Measurements from ENCODE around the gene CERS1.

The CERS1 gene

DNA sequence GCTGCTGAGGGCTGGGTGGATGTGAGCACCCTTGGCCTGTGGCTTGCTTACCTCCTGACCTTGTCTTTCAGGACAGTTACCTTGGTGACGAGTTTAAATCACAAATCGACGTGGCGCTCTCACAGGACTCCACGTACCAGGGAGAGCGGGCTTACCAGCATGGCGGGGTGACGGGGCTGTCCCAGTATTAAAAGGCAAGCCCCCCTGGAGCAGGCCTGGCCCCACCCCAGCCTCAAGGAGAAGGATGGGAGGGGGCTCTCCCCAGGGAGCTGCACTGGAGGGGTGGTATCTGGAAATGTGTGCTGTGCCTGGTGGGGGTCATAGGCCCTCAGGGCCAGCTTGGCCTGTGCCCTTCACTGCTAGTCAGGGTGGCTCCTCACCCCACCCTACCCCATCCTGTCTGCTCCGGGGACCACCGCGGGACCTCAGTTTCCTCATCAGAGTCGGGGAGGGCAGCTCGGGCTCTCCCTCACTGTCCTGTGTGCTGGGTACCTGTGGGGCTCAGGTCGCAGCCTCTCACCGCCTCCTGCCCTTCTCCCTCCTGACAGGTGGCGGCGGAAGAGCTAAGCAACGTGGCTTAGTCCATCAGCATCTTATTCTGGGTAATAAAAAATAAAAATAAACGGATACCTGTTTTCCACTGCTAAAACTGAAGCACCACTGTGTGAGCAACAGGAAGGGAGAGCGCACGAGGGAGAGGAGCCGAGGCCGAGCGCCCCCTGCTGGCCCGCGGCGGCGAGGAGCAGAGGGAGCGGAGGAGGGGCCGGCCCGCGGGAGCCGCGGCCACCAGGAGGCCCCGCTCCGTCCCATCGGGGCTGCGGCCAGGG is 29.8 kb downstream of the CERS1 start:
- Histone ChIP-seq H3K4me1 (ENCODE audit: insufficient read depth, low read length) (no peaks in the 10 kb centered on the region; the same call in 1 of the 2 replicates), H3K9ac (ENCODE audit: low read depth, low read length) (no peak overlapping the region), H3K9me3 (ENCODE audit: control insufficient read depth, insufficient read depth, low read length) (no peaks in the 10 kb centered on the region), H3K36me3 (ENCODE audit: insufficient read depth, low read length) (peaks cover 9% of the 10 kb centered on the region)

- H3K36me3 ChIP-seq (ENCODE audit: insufficient read depth, low read length) = peaks cover 17% of the 10 kb centered on the region
- H3K4me1 ChIP-seq (ENCODE audit: insufficient read depth, low read length) = no peaks in the 10 kb centered on the region; the same call in 1 of the 2 replicates
These were observed 30.6 kb downstream of the CERS1 start for GRCh38 chr19:18865106-18865972.

DNA sequence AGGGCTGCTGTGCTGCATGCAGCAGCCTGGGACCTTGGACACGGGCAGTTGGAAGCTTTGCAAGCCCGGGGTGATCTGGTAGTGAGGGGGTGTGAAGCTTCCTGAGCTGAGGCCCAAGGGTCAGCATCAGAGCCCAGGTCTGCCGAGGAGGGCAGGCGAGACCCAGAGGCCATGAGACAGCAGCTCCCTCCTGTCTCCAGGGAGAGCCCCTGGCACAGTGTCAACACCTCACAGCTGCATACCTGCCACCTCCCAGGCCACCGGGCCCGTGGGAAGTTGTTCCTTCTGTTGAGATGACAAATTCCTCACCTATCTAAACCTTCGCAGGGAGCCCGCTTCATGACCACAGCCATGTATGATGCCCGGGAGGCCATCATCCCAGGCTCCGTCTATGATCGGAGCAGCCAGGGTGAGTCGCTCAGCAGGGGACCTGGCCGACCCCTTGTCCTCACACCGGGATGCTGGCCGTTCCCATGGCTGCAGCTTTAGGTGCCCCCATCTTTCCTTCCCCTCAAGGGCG is 32.1 kb downstream of the CERS1 start:
- Histone ChIP-seq H3K36me3 (ENCODE audit: insufficient read depth, low read length) (peaks cover 21% of the 10 kb centered on the region), H3K9ac (ENCODE audit: low read depth, low read length) (no peak overlapping the region), H3K9me3 (ENCODE audit: control insufficient read depth, insufficient read depth, low read length) (no peaks in the 10 kb centered on the region), H3K4me1 (ENCODE audit: insufficient read depth, low read length) (no peaks in the 10 kb centered on the region; the same call in 1 of the 2 replicates)

More at GRCh38 chr19:18865106-18865972, 30.6 kb downstream of the CERS1 start:
- H3K9me3 ChIP-seq (ENCODE audit: control insufficient read depth, insufficient read depth, low read length) = no peaks in the 10 kb centered on the region
- no peak overlapping the region for H3K9ac ChIP-seq (ENCODE audit: low read depth, low read length)

GRCh38 chr19:18862976-18863842 is 32.7 kb downstream of the CERS1 start:
- no peaks in the 10 kb centered on the region for H3K9me3 ChIP-seq (ENCODE audit: control insufficient read depth, insufficient read depth, low read length)
- no peaks in the 10 kb centered on the region; the same call in 1 of the 2 replicates for H3K4me1 ChIP-seq (ENCODE audit: insufficient read depth, low read length)
- no peak overlapping the region for H3K9ac ChIP-seq (ENCODE audit: low read depth, low read length)
- peaks cover 21% of the 10 kb centered on the region for H3K36me3 ChIP-seq (ENCODE audit: insufficient read depth, low read length)

DNA sequence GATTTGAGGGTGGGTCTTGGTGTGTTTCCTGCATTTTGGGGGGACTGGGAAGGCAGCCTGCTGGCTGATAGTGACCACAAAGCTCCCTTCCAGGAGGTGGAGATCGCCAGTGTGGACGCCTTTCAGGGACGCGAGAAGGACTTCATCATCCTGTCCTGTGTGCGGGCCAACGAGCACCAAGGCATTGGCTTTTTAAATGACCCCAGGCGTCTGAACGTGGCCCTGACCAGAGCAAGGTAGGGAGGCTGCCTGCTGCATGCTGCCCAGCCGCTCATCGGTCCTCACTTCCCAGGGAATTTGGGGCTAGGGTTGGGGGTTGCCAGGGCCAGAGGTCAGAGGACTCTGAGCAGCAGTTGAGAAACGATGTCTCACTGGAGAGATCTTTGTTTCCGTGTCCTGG is 34.0 kb downstream of the CERS1 start:
- Histone ChIP-seq H3K36me3 (ENCODE audit: insufficient read depth, low read length) (peaks cover 30% of the 10 kb centered on the region), H3K9ac (ENCODE audit: low read depth, low read length) (no peak overlapping the region), H3K9me3 (ENCODE audit: control insufficient read depth, insufficient read depth, low read length) (no peaks in the 10 kb centered on the region), H3K4me1 (ENCODE audit: insufficient read depth, low read length) (no peaks in the 10 kb centered on the region)

DNA sequence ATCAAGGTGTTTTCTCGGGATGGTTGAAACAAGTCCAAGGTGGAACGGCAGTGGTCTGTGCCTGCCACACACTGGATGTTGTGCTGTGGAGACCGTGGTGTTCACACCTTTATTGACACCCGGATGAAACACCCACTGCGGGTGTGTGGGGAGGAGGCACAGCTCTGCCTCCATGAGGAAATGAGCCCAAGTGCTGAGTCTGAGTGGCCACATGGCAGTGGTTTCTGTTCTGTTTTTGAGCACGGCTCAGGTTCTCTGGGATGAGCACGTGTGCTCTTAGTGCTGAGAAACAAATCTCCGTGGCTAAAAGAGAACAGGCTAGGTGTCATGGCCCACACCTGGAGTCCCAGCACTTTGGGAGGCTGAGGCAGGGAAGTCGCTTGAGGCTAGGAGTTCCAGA is 34.7 kb downstream of the CERS1 start:
- Histone ChIP-seq H3K36me3 (ENCODE audit: insufficient read depth, low read length) (peaks cover 30% of the 10 kb centered on the region), H3K9ac (ENCODE audit: low read depth, low read length) (no peak overlapping the region), H3K4me1 (ENCODE audit: insufficient read depth, low read length) (no peaks in the 10 kb centered on the region; the same call in 1 of the 2 replicates)

DNA sequence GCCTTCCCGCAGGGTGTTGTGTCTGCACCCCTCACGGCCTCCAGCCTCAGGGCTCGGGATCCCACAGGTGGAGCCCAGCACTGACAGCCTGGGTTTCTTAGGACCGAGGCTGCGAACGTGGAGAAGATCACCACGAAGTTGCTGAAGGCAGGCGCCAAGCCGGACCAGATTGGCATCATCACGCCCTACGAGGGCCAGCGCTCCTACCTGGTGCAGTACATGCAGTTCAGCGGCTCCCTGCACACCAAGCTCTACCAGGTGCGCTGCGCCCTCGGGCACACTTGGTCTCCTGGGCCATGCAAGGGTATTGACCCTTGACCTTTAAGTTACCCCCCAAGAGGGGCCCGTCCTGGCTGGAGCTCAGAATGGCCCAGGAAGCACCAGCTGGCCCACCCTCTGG is 35.2 kb downstream of the CERS1 start:
- H3K36me3 ChIP-seq (ENCODE audit: insufficient read depth, low read length) = peaks cover 30% of the 10 kb centered on the region
- no peaks in the 10 kb centered on the region for H3K9me3 ChIP-seq (ENCODE audit: control insufficient read depth, insufficient read depth, low read length)
- H3K4me1 ChIP-seq (ENCODE audit: insufficient read depth, low read length) = no peaks in the 10 kb centered on the region; the same call in 1 of the 2 replicates
- no peak overlapping the region for H3K9ac ChIP-seq (ENCODE audit: low read depth, low read length)

More for the DNA sequence above, 34.7 kb downstream of the CERS1 start:
- no peaks in the 10 kb centered on the region for H3K9me3 ChIP-seq (ENCODE audit: control insufficient read depth, insufficient read depth, low read length)

DNA sequence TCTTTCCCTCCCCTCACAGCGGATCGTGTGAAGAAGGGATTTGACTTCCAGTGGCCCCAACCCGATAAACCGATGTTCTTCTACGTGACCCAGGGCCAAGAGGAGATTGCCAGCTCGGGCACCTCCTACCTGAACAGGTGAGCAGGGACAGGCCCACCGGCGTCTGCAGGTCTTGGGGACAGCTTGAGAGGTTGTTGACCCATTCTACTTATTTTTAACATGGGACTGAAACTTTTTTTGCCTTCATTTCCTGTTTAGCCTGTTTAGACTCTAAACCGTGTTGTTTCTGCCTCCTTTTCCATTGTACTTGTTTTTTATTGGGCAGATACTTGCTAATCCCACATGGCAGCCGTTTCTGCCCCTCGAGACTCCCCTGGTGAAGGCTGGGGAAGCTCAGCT is 35.7 kb downstream of the CERS1 start:
- Histone ChIP-seq H3K9ac (ENCODE audit: low read depth, low read length) (no peak overlapping the region), H3K36me3 (ENCODE audit: insufficient read depth, low read length) (peaks cover 27% of the 10 kb centered on the region), H3K4me1 (ENCODE audit: insufficient read depth, low read length) (no peaks in the 10 kb centered on the region; the same call in 1 of the 2 replicates), H3K9me3 (ENCODE audit: control insufficient read depth, insufficient read depth, low read length) (no peaks in the 10 kb centered on the region)

DNA sequence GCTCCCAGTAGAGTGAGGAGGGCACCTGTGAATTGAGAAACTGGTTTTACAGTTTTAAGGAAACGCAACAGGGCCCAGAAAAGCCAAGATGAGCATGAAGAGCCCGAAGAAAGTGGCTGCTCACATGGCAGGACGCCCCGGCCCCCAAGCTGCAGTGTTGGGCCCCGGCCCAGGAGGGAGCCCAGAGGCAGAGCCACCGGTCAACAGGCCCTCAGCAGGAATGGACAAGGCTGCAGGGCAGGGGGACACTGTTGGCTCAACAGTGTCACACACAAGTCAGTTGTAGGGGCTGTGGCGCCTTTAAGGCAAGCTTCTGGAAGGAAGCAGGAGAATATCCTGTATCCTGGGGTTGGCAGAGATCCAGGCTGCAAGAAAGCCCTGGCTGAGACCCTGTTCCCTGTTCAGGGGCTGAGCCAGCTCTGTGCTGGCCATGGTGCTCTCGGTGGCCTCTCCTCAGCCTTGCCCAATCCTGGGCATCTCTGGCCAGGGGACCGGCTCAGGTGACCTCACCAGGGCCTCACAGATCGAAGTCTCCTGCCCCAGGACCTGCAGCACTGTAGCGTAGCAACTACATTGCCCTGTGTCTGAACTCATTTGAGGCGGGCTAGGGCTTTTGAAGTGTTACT is 36.2 kb downstream of the CERS1 start:
- no peak overlapping the region for H3K9ac ChIP-seq (ENCODE audit: low read depth, low read length)
- no peaks in the 10 kb centered on the region; the same call in 1 of the 2 replicates for H3K4me1 ChIP-seq (ENCODE audit: insufficient read depth, low read length)
- H3K9me3 ChIP-seq (ENCODE audit: control insufficient read depth, insufficient read depth, low read length) = no peaks in the 10 kb centered on the region
- peaks cover 27% of the 10 kb centered on the region for H3K36me3 ChIP-seq (ENCODE audit: insufficient read depth, low read length)

DNA sequence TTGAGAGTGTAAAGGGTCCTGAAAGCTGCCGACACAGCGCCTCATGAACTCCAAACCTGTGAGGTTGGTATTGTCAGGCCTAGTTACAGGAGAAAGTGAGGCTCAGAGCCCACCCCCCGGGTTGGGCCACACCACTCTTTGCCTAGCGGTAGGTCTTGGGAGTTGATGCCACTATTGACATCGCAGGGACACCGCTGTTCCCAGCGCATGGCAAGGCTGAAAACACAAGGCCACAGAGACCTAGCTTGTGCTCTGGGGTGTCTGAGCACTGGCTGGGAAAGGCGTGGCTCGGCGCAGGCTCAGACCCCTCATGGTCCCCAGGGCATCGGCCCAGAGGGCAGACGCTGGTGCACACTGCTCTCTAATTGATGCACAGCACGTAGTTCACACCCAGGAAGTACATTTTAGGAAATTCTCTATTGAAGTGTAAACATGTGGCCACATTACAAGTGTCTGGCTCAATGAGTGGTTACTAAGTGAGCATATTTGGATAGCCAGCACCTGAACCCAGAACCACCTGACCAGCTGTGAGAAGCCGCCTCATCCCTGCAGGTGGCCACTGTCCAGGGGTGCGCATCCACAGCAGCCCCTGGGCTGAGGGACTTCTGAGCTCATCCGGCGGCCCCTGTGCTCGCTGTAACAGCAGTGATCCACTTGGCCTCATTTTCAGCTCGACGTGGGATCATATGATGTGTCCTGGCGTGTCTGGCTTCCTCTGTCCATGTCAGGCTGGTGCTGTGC is 36.9 kb downstream of the CERS1 start:
- Histone ChIP-seq H3K9me3 (ENCODE audit: control insufficient read depth, insufficient read depth, low read length) (no peaks in the 10 kb centered on the region), H3K9ac (ENCODE audit: low read depth, low read length) (no peak overlapping the region), H3K36me3 (ENCODE audit: insufficient read depth, low read length) (peaks cover 27% of the 10 kb centered on the region), H3K4me1 (ENCODE audit: insufficient read depth, low read length) (no peaks in the 10 kb centered on the region; the same call in 1 of the 2 replicates)

DNA sequence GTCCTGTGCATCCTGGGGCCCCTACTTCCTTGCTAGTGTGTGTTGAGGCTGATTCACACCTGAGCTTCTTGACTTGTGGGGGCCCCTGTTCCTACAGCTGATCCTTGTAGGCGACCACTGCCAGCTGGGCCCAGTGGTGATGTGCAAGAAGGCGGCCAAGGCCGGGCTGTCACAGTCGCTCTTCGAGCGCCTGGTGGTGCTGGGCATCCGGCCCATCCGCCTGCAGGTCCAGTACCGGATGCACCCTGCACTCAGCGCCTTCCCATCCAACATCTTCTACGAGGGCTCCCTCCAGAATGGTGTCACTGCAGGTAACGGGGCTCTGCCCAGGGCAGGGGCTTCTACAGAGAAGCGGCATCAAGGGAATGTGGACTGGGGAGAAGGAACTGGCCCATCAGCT is 38.7 kb downstream of the CERS1 start:
- Histone ChIP-seq H3K9me3 (ENCODE audit: control insufficient read depth, insufficient read depth, low read length) (no peaks in the 10 kb centered on the region), H3K36me3 (ENCODE audit: insufficient read depth, low read length) (peaks cover 34% of the 10 kb centered on the region), H3K9ac (ENCODE audit: low read depth, low read length) (no peak overlapping the region), H3K4me1 (ENCODE audit: insufficient read depth, low read length) (no peaks in the 10 kb centered on the region; the same call in 1 of the 2 replicates)

DNA sequence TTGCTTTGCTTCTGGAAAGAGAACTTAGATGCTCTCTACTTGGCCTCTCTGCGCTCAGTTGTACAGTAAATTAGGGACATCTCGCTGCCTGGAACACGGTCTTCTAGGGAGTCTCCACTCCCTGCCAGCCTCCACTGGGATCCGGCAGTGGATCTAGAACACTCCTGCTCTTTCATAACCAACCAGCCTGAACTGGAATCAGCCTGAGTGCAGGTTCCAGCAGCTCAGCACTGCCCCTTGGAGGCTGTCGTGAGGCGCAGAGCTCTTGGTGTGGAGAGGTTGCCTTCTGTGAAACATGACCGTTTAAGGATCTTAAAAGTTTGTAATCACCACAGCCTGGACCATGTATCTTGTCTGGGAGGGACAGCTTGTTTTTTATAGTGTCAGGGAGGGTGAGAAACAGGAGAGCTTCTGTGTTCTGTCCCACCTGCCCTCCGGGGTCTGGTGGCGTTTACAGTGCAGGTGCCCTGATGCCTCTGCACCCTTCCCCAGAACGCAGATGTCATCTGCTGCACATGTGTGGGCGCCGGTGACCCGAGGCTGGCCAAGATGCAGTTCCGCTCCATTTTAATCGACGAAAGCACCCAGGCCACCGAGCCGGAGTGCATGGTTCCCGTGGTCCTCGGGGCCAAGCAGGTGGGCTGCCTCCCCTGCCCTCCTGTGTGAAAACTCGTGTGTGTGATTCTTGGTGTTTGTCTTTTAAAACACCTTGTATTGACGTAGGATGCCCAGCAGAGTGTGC is 39.4 kb downstream of the CERS1 start:
- H3K36me3 ChIP-seq (ENCODE audit: insufficient read depth, low read length) = peaks cover 39% of the 10 kb centered on the region
- no peaks in the 10 kb centered on the region for H3K9me3 ChIP-seq (ENCODE audit: control insufficient read depth, insufficient read depth, low read length)
- H3K9ac ChIP-seq (ENCODE audit: low read depth, low read length) = no peak overlapping the region
- H3K4me1 ChIP-seq (ENCODE audit: insufficient read depth, low read length) = no peaks in the 10 kb centered on the region; the same call in 1 of the 2 replicates
